ENCODE data around the gene BACH1. TPM values are rescaled to one million over a fixed set of nuclear protein-coding genes. Genes with fewer than 3 reads are reported as not detected.

BACH1 gene
- polyA plus RNA-seq, 1 experiment, result 72.2 TPM

DNA sequence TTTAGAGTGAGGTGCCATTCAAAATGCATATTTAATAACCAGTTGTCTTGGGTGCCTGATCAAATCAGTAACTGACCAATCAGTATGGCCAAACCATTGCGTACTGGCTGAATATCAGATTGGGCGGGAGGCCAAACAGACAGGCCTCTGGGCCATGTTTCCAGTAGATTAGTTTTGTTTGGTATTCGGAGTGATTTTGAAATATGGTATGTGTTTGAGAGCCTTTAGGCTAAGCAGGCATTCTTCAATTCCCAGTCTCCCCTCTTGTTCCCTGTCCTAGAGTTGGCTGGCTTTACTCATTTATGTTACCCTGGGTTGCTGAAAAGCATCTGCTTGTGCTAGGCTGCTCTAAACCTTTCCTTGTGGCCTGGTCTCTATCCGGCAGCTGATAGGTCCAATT is 80.1 kb downstream of the BACH1 start:
- ChIA-PET CTCF (interaction anchor here (1.7 kb wide), 1 partner anchor 215 kb away, joined by 3 read pairs; no protein-coding TSS in a partner anchor), POLR2A (no interaction called here)
- no peaks in the 10 kb centered on the region for H3K27me3 ChIP-seq (ENCODE audit: control insufficient read depth, insufficient read depth, low read length)
- DNase-seq (ENCODE audit: low read depth, low spot score), result no peak
- H3K4me3 ChIP-seq (ENCODE audit: low read depth, low read length), result no peak overlapping the region
- TF ChIP-seq, protein P1, sequence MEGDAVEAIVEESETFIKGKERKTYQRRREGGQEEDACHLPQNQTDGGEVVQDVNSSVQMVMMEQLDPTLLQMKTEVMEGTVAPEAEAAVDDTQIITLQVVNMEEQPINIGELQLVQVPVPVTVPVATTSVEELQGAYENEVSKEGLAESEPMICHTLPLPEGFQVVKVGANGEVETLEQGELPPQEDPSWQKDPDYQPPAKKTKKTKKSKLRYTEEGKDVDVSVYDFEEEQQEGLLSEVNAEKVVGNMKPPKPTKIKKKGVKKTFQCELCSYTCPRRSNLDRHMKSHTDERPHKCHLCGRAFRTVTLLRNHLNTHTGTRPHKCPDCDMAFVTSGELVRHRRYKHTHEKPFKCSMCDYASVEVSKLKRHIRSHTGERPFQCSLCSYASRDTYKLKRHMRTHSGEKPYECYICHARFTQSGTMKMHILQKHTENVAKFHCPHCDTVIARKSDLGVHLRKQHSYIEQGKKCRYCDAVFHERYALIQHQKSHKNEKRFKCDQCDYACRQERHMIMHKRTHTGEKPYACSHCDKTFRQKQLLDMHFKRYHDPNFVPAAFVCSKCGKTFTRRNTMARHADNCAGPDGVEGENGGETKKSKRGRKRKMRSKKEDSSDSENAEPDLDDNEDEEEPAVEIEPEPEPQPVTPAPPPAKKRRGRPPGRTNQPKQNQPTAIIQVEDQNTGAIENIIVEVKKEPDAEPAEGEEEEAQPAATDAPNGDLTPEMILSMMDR (IDR thresholded peaks at IDR 0.05; ENCODE audit: low read depth, low read length), result no peak
- peaks cover 3% of the 10 kb centered on the region; the same call in 1 of the 2 replicates for H3K9me3 ChIP-seq (ENCODE audit: control insufficient read depth, insufficient read depth, low read length)
- H3K27ac ChIP-seq (ENCODE audit: low read depth, low read length), result peak overlapping the region; percentile 31

DNA sequence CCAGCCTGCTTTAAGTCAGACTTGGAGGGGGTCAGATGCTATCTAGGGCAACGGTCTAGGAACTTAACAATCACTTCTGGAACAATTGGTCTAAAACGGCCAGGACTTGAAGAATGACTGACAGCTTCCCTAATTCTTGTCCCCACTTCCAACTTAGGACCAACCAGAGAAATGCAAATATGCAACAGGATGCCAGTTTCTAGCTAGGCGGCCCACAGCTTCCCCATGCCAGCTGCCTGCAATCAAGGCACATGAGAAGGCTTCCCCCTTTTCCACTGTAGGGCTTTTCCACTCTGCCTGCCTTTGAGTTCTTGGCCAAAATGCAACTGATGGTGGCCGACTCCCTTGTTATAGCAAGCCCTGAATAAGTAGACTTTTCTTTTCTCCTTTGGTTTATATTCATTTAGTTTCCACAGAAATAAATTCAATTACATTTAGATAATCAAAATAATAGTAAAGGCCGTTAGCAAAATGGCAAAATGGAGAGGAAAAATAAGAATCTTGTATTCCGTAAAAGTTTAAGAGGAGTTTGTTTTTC is 80.9 kb downstream of the BACH1 start:
- no peak overlapping the region for H3K27ac ChIP-seq (ENCODE audit: low read depth, low read length)
- TF ChIP-seq, protein P1 (IDR thresholded peaks at IDR 0.05; ENCODE audit: low read depth, low read length), result no peak
- peaks cover 3% of the 10 kb centered on the region; the same call in 1 of the 2 replicates for H3K9me3 ChIP-seq (ENCODE audit: control insufficient read depth, insufficient read depth, low read length)
- ChIA-PET CTCF (interaction anchor here (0.8 to 1.6 kb wide), 2 partner anchors 215 to 470 kb away, joined by 3 to 4 read pairs; no protein-coding TSS in a partner anchor), POLR2A (no interaction called here)
- no peaks in the 10 kb centered on the region for H3K27me3 ChIP-seq (ENCODE audit: control insufficient read depth, insufficient read depth, low read length)
- no peak for DNase-seq (ENCODE audit: low read depth, low spot score)
- H3K4me3 ChIP-seq (ENCODE audit: low read depth, low read length), result no peak overlapping the region

DNA sequence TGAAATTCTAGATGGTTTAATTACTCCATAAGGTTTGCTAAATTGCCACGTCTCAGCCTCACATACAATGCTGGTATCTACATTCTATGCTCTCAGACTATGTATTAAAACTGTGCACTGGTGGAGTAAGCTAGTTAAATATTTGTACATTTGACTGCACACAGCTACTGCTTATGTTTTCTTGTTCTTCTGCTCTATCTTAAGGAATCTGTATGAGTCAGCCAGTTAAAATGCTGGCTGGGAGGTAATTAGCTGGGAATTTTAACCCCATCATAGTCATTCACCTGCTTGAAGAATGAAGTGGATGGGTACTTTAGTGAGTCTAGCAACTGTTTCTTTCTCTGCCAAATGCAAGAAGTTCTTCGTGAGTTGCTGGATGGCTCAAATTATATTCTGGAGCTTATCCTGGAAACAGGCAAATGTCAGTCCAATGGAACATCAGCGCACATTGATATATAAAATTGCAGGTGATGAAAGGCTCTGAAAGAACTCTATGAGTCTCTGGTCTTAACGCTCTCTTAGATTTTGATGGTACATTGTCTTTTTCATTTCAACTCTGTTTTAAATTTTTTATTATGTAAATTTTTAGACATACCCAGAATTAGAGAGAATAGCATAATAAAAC is 83.4 kb downstream of the BACH1 start:
- no peak for DNase-seq (ENCODE audit: low read depth, low spot score)
- TF ChIP-seq, protein P1 (IDR thresholded peaks at IDR 0.05; ENCODE audit: low read depth, low read length), result no peak
- Histone ChIP-seq H3K4me3 (ENCODE audit: low read depth, low read length) (no peak overlapping the region), H3K27me3 (ENCODE audit: control insufficient read depth, insufficient read depth, low read length) (no peaks in the 10 kb centered on the region), H3K9me3 (ENCODE audit: control insufficient read depth, insufficient read depth, low read length) (peaks cover 3% of the 10 kb centered on the region; the same call in 1 of the 2 replicates), H3K27ac (ENCODE audit: low read depth, low read length) (no peak overlapping the region)
- ChIA-PET POLR2A (no interaction called here), CTCF (interaction anchor here (0.8 to 1.4 kb wide), 5 partner anchors 9 to 467 kb away, joined by 3 to 5 read pairs (median 4); no protein-coding TSS in a partner anchor)

DNA sequence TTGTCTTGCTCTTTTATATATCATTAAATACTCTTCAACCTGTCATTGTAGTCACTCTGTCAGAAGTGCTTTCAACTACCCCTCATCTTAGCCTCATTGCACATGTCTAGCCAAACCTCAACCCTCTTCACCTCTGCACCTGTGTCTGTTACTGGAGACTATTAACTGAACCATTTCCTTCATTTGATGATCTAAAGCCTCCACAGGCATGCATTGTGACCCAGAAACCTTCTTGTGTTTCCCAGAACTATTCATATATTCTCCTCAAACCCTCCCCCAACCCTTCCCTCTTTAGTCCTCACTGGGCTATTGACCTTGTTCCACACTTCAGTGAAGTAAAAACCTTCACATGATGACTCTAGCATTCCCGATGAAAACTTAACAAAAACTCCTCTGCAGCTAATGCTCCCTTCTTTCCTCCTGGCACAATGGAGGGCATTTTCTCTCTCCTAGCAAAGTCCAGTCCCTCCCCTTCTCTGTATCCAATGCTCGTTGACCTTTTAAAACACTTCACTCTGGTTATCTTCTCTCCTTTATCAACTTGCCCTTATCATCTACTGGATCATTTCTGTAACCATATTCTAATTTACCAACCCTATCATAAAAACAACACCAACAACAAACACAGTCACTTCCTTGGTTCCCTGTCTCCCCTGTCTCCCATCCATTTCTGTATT is 86.1 kb downstream of the BACH1 start:
- CTCF ChIA-PET, result no interaction called here
- TF ChIP-seq, protein P1 (IDR thresholded peaks at IDR 0.05; ENCODE audit: low read depth, low read length), result no peak
- Histone ChIP-seq H3K4me3 (ENCODE audit: low read depth, low read length) (no peak overlapping the region), H3K9me3 (ENCODE audit: control insufficient read depth, insufficient read depth, low read length) (no peaks in the 10 kb centered on the region), H3K27ac (ENCODE audit: low read depth, low read length) (no peak overlapping the region), H3K27me3 (ENCODE audit: control insufficient read depth, insufficient read depth, low read length) (no peaks in the 10 kb centered on the region)
- DNase-seq (ENCODE audit: low read depth, low spot score), result no peak
- POLR2A ChIA-PET, result no interaction called here
